HepG2 (cell line): ENCODE results near the gene C1orf21. TPM values are rescaled to one million over a fixed set of nuclear protein-coding genes. Genes with fewer than 3 reads are reported as not detected.

ENCODE experiments used
- AGO2 ChIP-seq: fragments of 200-400 bp; formaldehyde crosslinking; optimal IDR thresholded peaks from 2 replicates; pipeline ENCODE3; 2017; ENCODE audit warnings: mild to moderate bottlenecking, low read depth, low read length, moderate library complexity
- CBX5 ChIP-seq: sonication (generic); formaldehyde crosslinking; IDR thresholded peaks from 2 replicates; pipeline ENCODE4 v1.4.0; 2020; ENCODE audit warnings: missing genetic modification reagents, borderline replicate concordance
- GABPB1 ChIP-seq: IDR thresholded peaks from 2 replicates; pipeline ENCODE4 v1.6.1; 2016; ENCODE audit warnings: mild to moderate bottlenecking, missing genetic modification reagents, moderate library complexity, missing compliant biosample characterization
- HES4 ChIP-seq: sonication (generic); formaldehyde crosslinking; IDR thresholded peaks from 2 replicates; pipeline ENCODE4 v1.9.0; 2021; ENCODE audit warnings: mild to moderate bottlenecking, missing genetic modification reagents, borderline replicate concordance
- KLF11 ChIP-seq: IDR thresholded peaks from 2 replicates; pipeline ENCODE4 v1.6.1; 2016; ENCODE audit warnings: missing compliant biosample characterization
- KLF16 ChIP-seq, 2 experiments: sonication (generic) in 1 of 2; formaldehyde crosslinking in 1 of 2; IDR thresholded peaks; 2 replicates each; pipeline versions ENCODE4 v1.6.1 to v1.8.0; 2016 to 2023; ENCODE audit warnings: missing genetic modification reagents in 2 of 2, missing compliant biosample characterization in 1 of 2
- MED1 ChIP-seq: sonication (generic); formaldehyde crosslinking; IDR thresholded peaks from 2 replicates; pipeline ENCODE4 v1.4.0; 2020; ENCODE audit warnings: missing genetic modification reagents
- NFIC ChIP-seq: IDR thresholded peaks from 2 replicates; pipeline ENCODE4 v1.6.1; 2012; ENCODE audit warnings: mild to moderate bottlenecking, low read length, inconsistent platforms
- PAF1 ChIP-seq: IDR thresholded peaks from 2 replicates; pipeline ENCODE4 v1.6.1; 2016; ENCODE audit warnings: missing genetic modification reagents, missing compliant biosample characterization
- PHF8 ChIP-seq: sonication (generic); formaldehyde crosslinking; IDR thresholded peaks from 2 replicates; pipeline ENCODE4 v1.5.0; 2020; ENCODE audit warnings: missing genetic modification reagents
- REL ChIP-seq: sonication (generic); formaldehyde crosslinking; conservative IDR thresholded peaks from 2 replicates; pipeline ENCODE4 v1.8.0; 2022; ENCODE audit warnings: mild to moderate bottlenecking, missing genetic modification reagents, moderate library complexity
- RFXAP ChIP-seq: sonication (generic); formaldehyde crosslinking; IDR thresholded peaks from 2 replicates; pipeline ENCODE4 v1.4.0; 2020; ENCODE audit warnings: missing genetic modification reagents, borderline replicate concordance
- RXRB ChIP-seq: IDR thresholded peaks from 2 replicates; pipeline ENCODE4 v1.6.1; 2016; ENCODE audit warnings: borderline replicate concordance, missing genetic modification reagents, missing compliant biosample characterization
- ZFAT ChIP-seq: sonication (generic); formaldehyde crosslinking; conservative IDR thresholded peaks from 2 replicates; pipeline ENCODE4 v1.8.1; 2023; ENCODE audit warnings: missing genetic modification reagents, inconsistent platforms
- ZFP62 ChIP-seq: sonication (generic); formaldehyde crosslinking; IDR thresholded peaks from 2 replicates; pipeline ENCODE4 v1.4.0; 2020; ENCODE audit warnings: missing genetic modification reagents
- ZFYVE20 ChIP-seq: sonication (generic); formaldehyde crosslinking; IDR thresholded peaks from 2 replicates; pipeline ENCODE4 v1.8.0; 2023; ENCODE audit warnings: low read depth, mild to moderate bottlenecking, moderate library complexity, missing genetic modification reagents, borderline replicate concordance
- ZIK1 ChIP-seq: sonication (generic); formaldehyde crosslinking; IDR thresholded peaks from 2 replicates; pipeline ENCODE4 v1.5.0; 2020; ENCODE audit warnings: mild to moderate bottlenecking, low read depth, missing genetic modification reagents, borderline replicate concordance
- polyA plus RNA-seq, 8 experiments: library from polyadenylated mRNA; depleted of rRNA in 3 of 8; stranded (reverse) in 7 of 8; unstranded in 1 of 8; fragments of >200 nt; fragmentation: Illumina TruSeq in 4 of 8; extraction: Trizol in 4 of 8; gene quantifications; 2 replicates each; pipeline versions ENCODE4 v1.2.1 to v1.2.3, GENCODE V29; 2011 to 2016; ENCODE audit warnings: low read depth in 4 of 8, missing spikeins in 1 of 8, mixed read lengths in 1 of 8; ENCODE audit not compliant: insufficient read depth in 1 of 8
- total RNA-seq, 5 experiments: library from RNA; depleted of rRNA; stranded (reverse); fragments of >200 nt; fragmentation: Illumina TruSeq; extraction: Trizol; gene quantifications; 2 replicates each; pipeline ENCODE4 v1.2.3, GENCODE V29; 2016; ENCODE audit warnings: low read depth in 1 of 5
- TF ChIP-seq, protein P1 (sequence below): sonication (generic); formaldehyde crosslinking; IDR thresholded peaks from 2 replicates; pipeline ENCODE4 v1.8.0; 2022; ENCODE audit warnings: mild to moderate bottlenecking, missing genetic modification reagents, borderline replicate concordance
- TF ChIP-seq, protein P2 (sequence below): sonication (generic); formaldehyde crosslinking; conservative IDR thresholded peaks from 2 replicates; pipeline ENCODE4 v1.8.1; 2023; ENCODE audit warnings: missing genetic modification reagents
- TF ChIP-seq, protein P3 (sequence below): sonication (generic); formaldehyde crosslinking; IDR thresholded peaks from 2 replicates; pipeline ENCODE4 v1.5.0; 2020; ENCODE audit warnings: mild to moderate bottlenecking, missing genetic modification reagents, borderline replicate concordance
- TF ChIP-seq, protein P4 (sequence below): sonication (generic); formaldehyde crosslinking; IDR thresholded peaks from 2 replicates; pipeline ENCODE4 v1.4.0; 2020; ENCODE audit warnings: missing genetic modification reagents

The C1orf21 gene
- total and polyA plus RNA-seq, 2 of the 13 experiments (the other 11 are each of a cell fraction or from before 2014, with no cell fraction given): not detected

DNA sequence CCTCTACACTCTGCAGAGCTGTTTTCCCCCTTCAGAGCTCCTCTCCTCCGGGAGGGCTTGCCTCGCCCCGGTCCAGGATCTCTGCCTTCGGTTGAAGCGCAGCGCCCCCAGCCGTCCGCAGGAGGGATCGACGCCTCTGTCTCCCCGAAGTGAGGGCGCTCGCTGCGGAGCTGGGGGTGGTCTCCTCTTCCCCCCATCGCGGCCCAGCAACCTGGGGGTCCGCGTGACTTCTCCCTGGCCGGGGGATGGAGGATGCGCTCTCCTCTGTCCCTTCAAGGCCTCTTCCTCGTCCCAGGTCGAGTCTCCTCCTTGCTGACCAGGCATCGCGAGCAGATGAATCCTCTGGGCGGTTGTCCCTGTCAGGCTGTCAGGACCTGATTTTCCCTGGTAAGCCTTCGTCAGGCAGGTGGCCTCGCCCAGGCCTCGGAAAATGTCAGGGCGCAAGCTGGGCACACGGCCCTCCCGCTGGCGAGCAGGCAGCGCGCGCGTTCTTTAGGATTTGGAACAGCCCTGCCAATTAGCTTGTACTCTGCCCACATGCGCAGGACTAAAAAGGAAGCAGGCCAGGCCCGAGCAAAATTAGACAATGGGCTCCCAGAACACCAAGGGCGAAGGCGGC, 277.3 kb downstream of the C1orf21 start (continued):
- TF ChIP-seq, protein P1, sequence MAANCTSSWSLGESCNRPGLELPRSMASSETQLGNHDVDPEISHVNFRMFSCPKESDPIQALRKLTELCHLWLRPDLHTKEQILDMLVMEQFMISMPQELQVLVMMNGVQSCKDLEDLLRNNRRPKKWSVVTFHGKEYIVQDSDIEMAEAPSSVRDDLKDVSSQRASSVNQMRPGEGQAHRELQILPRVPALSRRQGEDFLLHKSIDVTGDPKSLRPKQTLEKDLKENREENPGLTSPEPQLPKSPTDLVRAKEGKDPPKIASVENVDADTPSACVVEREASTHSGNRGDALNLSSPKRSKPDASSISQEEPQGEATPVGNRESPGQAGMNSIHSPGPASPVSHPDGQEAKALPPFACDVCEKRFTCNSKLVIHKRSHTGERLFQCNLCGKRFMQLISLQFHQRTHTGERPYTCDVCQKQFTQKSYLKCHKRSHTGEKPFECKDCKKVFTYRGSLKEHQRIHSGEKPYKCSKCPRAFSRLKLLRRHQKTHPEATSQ (CRISPR knock-in tag): no peak
- no peak for TF ChIP-seq KLF11 (CRISPR knock-in tag)
- TF ChIP-seq ZFAT (CRISPR knock-in tag): no peak
- no peak for TF ChIP-seq ZIK1 (CRISPR knock-in tag)
- no peak for TF ChIP-seq REL (CRISPR knock-in tag)
- no peak for TF ChIP-seq MED1 (CRISPR knock-in tag)
- no peak for TF ChIP-seq KLF16 (CRISPR knock-in tag; IDR thresholded peaks at IDR 0.05)
- no peak for TF ChIP-seq AGO2
- no peak for TF ChIP-seq RXRB (CRISPR knock-in tag)
- no peak for TF ChIP-seq HES4 (CRISPR knock-in tag)
- TF ChIP-seq PAF1: no peak
- TF ChIP-seq ZFP62 (CRISPR knock-in tag): no peak
- TF ChIP-seq PHF8 (CRISPR knock-in tag): no peak
- TF ChIP-seq NFIC: no peak
- TF ChIP-seq, protein P2, sequence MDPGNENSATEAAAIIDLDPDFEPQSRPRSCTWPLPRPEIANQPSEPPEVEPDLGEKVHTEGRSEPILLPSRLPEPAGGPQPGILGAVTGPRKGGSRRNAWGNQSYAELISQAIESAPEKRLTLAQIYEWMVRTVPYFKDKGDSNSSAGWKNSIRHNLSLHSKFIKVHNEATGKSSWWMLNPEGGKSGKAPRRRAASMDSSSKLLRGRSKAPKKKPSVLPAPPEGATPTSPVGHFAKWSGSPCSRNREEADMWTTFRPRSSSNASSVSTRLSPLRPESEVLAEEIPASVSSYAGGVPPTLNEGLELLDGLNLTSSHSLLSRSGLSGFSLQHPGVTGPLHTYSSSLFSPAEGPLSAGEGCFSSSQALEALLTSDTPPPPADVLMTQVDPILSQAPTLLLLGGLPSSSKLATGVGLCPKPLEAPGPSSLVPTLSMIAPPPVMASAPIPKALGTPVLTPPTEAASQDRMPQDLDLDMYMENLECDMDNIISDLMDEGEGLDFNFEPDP (CRISPR knock-in tag): no peak
- TF ChIP-seq, protein P3, sequence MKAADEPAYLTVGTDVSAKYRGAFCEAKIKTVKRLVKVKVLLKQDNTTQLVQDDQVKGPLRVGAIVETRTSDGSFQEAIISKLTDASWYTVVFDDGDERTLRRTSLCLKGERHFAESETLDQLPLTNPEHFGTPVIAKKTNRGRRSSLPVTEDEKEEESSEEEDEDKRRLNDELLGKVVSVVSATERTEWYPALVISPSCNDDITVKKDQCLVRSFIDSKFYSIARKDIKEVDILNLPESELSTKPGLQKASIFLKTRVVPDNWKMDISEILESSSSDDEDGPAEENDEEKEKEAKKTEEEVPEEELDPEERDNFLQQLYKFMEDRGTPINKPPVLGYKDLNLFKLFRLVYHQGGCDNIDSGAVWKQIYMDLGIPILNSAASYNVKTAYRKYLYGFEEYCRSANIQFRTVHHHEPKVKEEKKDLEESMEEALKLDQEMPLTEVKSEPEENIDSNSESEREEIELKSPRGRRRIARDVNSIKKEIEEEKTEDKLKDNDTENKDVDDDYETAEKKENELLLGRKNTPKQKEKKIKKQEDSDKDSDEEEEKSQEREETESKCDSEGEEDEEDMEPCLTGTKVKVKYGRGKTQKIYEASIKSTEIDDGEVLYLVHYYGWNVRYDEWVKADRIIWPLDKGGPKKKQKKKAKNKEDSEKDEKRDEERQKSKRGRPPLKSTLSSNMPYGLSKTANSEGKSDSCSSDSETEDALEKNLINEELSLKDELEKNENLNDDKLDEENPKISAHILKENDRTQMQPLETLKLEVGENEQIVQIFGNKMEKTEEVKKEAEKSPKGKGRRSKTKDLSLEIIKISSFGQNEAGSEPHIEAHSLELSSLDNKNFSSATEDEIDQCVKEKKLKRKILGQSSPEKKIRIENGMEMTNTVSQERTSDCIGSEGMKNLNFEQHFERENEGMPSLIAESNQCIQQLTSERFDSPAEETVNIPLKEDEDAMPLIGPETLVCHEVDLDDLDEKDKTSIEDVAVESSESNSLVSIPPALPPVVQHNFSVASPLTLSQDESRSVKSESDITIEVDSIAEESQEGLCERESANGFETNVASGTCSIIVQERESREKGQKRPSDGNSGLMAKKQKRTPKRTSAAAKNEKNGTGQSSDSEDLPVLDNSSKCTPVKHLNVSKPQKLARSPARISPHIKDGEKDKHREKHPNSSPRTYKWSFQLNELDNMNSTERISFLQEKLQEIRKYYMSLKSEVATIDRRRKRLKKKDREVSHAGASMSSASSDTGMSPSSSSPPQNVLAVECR (CRISPR knock-in tag): no peak
- TF ChIP-seq ZFYVE20 (CRISPR knock-in tag): no peak
- no peak for TF ChIP-seq RFXAP (CRISPR knock-in tag)
- TF ChIP-seq GABPB1 (CRISPR knock-in tag): 0 out of 2 replicates have a peak, but pooled peaks have one; percentile 13
- TF ChIP-seq, protein P4, sequence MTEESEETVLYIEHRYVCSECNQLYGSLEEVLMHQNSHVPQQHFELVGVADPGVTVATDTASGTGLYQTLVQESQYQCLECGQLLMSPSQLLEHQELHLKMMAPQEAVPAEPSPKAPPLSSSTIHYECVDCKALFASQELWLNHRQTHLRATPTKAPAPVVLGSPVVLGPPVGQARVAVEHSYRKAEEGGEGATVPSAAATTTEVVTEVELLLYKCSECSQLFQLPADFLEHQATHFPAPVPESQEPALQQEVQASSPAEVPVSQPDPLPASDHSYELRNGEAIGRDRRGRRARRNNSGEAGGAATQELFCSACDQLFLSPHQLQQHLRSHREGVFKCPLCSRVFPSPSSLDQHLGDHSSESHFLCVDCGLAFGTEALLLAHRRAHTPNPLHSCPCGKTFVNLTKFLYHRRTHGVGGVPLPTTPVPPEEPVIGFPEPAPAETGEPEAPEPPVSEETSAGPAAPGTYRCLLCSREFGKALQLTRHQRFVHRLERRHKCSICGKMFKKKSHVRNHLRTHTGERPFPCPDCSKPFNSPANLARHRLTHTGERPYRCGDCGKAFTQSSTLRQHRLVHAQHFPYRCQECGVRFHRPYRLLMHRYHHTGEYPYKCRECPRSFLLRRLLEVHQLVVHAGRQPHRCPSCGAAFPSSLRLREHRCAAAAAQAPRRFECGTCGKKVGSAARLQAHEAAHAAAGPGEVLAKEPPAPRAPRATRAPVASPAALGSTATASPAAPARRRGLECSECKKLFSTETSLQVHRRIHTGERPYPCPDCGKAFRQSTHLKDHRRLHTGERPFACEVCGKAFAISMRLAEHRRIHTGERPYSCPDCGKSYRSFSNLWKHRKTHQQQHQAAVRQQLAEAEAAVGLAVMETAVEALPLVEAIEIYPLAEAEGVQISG (CRISPR knock-in tag): no peak
- TF ChIP-seq CBX5: no peak
